ENCODE measurements around the gene SLC8A1.

SLC8A1 gene

DNA sequence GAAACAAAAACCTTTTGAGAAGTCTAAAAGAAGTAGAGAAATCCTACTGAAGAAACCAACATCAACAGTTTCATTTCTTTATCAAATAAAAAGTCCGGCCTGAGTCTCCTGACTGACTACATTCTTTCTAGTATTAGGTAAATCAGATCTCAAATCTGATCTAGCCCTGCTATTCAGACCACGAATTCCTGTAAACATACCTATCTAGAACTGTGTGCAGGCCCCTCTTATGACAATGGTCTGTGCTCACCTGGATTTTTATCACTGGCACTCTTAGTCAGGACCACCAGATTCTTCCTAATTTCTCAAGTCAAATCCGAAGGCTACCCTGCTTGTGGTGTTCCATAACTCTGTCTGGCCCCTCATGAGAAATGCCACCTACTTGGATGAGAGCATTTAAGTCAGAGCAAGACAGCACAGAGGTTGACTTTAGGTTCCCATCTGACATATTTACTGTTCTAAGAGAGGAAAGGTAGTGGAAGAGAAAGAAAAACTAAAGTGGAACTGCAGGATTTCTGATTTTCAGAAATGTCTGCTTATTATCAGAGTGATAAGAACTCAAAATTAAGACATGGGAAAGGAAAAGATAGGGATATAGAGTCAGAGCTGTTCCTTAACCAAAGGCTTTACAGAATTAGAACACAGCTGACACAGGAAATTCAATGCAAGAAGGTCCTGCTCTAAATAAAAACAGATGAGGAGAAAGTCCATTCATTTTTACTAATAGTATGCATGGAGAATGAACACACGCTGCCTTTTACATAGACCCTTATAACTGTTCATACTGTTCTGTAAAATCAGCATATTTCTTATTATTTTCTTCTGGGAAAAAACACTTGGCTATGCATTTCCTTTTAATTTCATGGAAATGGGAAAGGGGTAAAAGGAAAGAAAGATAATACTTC, 56.5 kb downstream of the SLC8A1 start:
- no peak for DNase-seq
- no peaks in the 10 kb centered on the region for H3K27me3 ChIP-seq (ENCODE audit: insufficient read depth, low read depth, severe bottlenecking)
- TF ChIP-seq, protein P1, sequence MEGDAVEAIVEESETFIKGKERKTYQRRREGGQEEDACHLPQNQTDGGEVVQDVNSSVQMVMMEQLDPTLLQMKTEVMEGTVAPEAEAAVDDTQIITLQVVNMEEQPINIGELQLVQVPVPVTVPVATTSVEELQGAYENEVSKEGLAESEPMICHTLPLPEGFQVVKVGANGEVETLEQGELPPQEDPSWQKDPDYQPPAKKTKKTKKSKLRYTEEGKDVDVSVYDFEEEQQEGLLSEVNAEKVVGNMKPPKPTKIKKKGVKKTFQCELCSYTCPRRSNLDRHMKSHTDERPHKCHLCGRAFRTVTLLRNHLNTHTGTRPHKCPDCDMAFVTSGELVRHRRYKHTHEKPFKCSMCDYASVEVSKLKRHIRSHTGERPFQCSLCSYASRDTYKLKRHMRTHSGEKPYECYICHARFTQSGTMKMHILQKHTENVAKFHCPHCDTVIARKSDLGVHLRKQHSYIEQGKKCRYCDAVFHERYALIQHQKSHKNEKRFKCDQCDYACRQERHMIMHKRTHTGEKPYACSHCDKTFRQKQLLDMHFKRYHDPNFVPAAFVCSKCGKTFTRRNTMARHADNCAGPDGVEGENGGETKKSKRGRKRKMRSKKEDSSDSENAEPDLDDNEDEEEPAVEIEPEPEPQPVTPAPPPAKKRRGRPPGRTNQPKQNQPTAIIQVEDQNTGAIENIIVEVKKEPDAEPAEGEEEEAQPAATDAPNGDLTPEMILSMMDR (IDR thresholded peaks at IDR 0.05; ENCODE audit: low read depth, low read length) = no peak
- H3K9me3 ChIP-seq (ENCODE audit: severe bottlenecking) = no peaks in the 10 kb centered on the region
- no peak overlapping the region for H3K27ac ChIP-seq
- no peaks in the 10 kb centered on the region for H3K36me3 ChIP-seq
- no peak overlapping the region for H3K4me3 ChIP-seq (ENCODE audit: low read depth, low read length)

DNA sequence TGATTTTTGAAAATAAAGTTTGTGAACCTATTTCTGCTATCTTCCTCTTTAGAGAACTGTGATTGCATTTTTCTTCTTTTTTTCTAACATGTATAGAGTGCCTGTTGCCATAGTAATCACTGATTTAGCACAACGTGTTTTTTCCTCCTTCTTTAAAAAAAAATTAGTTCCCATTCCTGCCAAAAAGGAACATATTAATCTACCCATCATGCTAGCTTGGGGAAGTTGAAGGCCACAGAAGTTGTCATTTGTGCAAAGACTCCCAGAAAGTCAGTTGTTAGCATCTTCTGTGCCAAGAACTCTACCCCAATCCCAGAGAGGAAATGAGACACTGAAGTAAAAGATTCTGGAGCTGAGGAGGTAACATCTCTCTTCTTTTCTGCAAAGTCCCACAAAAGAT, 57.3 kb downstream of the SLC8A1 start:
- DNase-seq = no peak
- H3K4me3 ChIP-seq (ENCODE audit: low read depth, low read length) = no peak overlapping the region
- H3K36me3 ChIP-seq = no peaks in the 10 kb centered on the region
- TF ChIP-seq, protein P1 (IDR thresholded peaks at IDR 0.05; ENCODE audit: low read depth, low read length) = no peak
- no peaks in the 10 kb centered on the region for H3K9me3 ChIP-seq (ENCODE audit: severe bottlenecking)
- no peak overlapping the region for H3K27ac ChIP-seq
- H3K27me3 ChIP-seq (ENCODE audit: insufficient read depth, low read depth, severe bottlenecking) = no peaks in the 10 kb centered on the region

DNA sequence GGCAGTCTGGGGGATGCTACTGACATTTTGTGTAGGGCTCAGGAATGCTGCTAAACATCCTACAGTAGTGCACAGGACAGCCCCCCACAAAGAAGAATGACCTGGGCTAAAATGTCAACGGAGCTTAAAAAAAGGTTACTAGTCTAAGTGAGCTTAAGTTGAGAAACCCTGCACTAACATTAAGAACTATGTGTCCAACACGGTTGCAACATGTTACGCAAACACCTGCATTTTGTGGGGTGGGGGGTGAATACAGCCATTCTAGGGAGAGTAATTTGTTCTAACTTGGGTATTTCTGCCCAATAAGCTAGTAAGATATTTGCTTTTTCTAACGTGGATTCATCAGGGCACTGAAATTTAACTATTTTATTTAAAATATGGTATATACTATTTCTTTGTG, 57.9 kb downstream of the SLC8A1 start:
- Histone ChIP-seq H3K27ac (no peak overlapping the region), H3K4me3 (ENCODE audit: low read depth, low read length) (no peak overlapping the region), H3K27me3 (ENCODE audit: insufficient read depth, low read depth, severe bottlenecking) (no peaks in the 10 kb centered on the region), H3K9me3 (ENCODE audit: severe bottlenecking) (no peaks in the 10 kb centered on the region), H3K36me3 (no peaks in the 10 kb centered on the region)
- TF ChIP-seq, protein P1 (IDR thresholded peaks at IDR 0.05; ENCODE audit: low read depth, low read length) = no peak
- no peak for DNase-seq

DNA sequence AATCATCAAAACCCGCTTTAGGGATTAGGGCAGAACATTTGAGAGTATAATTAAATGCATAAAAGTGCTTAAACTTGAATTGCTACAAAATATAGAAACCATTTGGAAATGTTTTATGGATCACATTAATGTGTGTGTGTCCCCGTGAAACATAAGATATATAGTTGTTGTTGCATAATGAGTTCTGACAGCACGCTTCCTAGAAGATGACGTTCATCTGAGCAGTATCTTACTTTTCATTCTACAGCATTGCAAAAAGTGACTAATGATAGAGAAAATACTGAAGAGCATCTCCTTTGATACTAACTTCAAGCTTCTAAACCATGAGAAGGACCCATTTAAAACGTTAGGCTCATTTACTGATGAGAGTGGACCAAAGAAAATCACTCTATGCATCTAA, 63.7 kb downstream of the SLC8A1 start:
- no peak overlapping the region for H3K4me3 ChIP-seq (ENCODE audit: low read depth, low read length)
- no peaks in the 10 kb centered on the region for H3K27me3 ChIP-seq (ENCODE audit: insufficient read depth, low read depth, severe bottlenecking)
- no peaks in the 10 kb centered on the region for H3K36me3 ChIP-seq
- H3K27ac ChIP-seq = no peak overlapping the region
- no peak for DNase-seq
- TF ChIP-seq, protein P1 (IDR thresholded peaks at IDR 0.05; ENCODE audit: low read depth, low read length) = no peak
- no peaks in the 10 kb centered on the region for H3K9me3 ChIP-seq (ENCODE audit: severe bottlenecking)

DNA sequence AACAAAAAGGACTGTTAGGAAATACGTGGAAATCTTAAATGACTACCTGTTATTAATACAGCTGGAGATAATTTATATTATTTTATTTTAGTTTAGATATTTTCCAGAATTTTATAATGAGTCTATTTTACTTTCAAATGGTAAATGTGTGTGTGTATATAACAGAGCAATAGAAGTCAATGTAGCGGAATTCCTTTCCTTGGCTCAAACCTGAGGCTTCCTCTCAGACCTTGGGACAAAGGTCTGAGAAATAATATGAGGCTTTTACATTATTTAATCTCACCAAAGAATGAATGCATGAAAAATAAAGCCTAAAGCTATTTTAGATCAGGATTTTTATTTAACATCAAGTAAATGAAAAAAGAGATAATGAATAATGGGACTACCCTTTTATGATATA, 65.7 kb downstream of the SLC8A1 start:
- Histone ChIP-seq H3K27ac (no peak overlapping the region), H3K36me3 (no peaks in the 10 kb centered on the region), H3K9me3 (ENCODE audit: severe bottlenecking) (peaks cover 4% of the 10 kb centered on the region), H3K27me3 (ENCODE audit: insufficient read depth, low read depth, severe bottlenecking) (no peaks in the 10 kb centered on the region), H3K4me3 (ENCODE audit: low read depth, low read length) (no peak overlapping the region)
- DNase-seq = no peak
- TF ChIP-seq, protein P1 (IDR thresholded peaks at IDR 0.05; ENCODE audit: low read depth, low read length) = no peak
